C4-2B (cell line): ENCODE data around the gene NKX1-1.

Source experiments
- H3K27ac ChIP-seq: fragments of 450-650 bp; 2 replicates; pipeline ENCODE4 v1.5.1; 2017
- ZFX ChIP-seq: fragments of 450-650 bp; IDR thresholded peaks from 2 replicates; pipeline ENCODE4 v1.6.1; 2017
- TF ChIP-seq, protein P1 (sequence below): fragments of 450-650 bp; conservative IDR thresholded peaks from 2 replicates; pipeline ENCODE4 v1.5.1; 2017; ENCODE audit warnings: mild to moderate bottlenecking

NKX1-1 gene

DNA sequence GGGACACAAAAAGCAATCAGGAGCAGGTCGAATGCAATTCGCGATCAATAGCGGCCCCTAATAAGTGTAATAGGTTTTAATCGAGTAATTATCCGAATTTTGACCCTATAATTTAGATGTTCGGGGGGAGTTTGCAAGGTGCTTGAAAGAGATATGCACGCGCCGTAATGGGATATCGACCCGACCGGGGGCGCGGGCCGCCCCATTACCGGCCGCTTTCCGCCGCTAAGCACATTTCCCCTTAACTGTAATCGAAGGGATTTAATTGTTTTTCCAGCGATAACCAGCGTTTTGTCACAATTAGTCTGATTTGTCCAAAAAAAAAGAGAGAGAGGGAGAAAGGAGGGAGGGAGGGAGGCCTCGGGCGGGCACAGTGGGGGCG lies 997 bp downstream of the NKX1-1 start:
- TF ChIP-seq, protein P1, sequence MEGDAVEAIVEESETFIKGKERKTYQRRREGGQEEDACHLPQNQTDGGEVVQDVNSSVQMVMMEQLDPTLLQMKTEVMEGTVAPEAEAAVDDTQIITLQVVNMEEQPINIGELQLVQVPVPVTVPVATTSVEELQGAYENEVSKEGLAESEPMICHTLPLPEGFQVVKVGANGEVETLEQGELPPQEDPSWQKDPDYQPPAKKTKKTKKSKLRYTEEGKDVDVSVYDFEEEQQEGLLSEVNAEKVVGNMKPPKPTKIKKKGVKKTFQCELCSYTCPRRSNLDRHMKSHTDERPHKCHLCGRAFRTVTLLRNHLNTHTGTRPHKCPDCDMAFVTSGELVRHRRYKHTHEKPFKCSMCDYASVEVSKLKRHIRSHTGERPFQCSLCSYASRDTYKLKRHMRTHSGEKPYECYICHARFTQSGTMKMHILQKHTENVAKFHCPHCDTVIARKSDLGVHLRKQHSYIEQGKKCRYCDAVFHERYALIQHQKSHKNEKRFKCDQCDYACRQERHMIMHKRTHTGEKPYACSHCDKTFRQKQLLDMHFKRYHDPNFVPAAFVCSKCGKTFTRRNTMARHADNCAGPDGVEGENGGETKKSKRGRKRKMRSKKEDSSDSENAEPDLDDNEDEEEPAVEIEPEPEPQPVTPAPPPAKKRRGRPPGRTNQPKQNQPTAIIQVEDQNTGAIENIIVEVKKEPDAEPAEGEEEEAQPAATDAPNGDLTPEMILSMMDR = no peak
- no peak for TF ChIP-seq ZFX
- H3K27ac ChIP-seq = no peak overlapping the region

DNA sequence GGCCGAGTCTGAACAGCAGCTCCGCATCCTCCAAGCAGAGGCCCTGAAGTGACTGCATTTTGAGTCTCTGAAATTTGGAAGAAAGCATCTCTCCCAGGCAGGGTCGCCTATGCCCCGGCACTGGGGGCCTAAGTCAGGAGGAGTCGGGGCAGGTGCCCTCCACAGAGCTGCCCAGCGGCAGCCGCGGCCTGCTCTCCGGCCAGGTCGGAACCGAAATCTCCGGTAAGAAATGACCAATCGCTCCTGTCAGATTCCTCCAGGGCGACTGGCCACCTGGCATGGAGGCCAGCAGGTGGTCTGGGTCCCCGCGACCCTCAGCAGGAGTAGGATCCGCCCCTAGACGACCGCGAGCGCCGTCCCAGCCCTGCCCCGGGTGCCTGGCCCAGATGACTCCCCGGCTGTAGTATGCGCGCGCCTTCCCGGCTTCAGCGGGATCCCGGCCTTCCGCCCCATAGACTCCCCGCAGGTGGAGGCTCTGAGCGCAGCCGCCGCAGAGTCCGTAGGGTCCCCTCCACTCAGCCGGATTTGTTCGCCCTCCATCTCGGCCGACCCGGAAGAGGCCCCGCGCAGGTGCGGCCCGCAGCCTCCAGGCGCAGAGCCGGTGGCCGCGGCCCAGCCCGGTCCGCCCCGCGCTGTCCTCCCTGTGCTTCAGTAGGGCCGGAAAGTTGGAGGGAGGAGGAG lies 1.5 kb downstream of the NKX1-1 start:
- H3K27ac ChIP-seq = no peak overlapping the region
- TF ChIP-seq ZFX = no peak
- TF ChIP-seq, protein P1 = no peak

DNA sequence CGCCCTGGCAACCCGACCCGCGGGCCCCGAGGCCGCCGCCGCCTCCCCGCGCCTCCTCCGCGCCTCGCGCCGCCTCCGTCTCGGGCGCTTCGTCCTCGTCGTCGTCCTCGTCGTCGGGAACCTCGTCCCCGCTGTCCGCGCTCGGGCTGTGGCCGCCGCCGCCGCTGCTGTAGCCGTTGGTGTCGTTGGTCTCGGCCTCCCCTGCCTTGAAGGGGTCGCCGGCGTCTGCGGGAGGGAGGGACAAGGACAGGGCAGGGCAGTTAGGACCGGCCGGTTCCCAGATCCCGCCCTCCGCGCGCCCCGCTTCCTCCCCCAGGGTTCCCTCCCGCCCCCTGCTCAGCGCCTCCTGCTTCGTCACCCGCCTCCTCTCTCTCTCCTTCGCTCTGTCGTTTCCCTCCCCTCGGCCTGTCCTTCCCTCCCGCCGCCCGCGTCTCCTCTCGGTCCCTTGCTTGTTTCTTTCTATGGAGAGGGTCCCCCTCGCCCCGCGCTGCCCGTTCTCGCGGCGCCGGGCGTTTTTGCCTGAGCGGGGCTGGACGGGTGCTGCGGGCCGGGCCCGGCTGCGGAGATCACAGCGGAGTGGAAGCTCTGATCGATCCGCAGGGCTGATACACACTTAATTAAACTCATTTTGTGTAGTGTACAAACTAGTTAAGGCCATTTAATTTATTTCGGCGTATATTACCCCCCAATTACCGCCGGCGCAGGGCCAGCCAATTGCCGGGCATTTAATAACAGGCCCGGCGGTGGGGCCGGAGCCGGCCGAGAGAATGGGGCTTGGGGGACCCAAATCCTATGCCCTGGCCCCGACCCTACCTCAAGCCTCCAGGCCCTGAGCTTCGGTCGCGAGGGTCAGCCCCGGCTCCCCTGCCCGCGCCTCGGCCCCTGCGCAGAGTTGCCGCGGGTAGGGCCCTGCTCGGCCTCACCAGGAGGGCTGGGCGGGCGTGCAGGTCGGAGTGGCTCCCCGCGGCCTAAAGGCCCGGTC lies 2.4 kb downstream of the NKX1-1 start:
- TF ChIP-seq, protein P1 = no peak
- TF ChIP-seq ZFX = no peak
- no peak overlapping the region for H3K27ac ChIP-seq

DNA sequence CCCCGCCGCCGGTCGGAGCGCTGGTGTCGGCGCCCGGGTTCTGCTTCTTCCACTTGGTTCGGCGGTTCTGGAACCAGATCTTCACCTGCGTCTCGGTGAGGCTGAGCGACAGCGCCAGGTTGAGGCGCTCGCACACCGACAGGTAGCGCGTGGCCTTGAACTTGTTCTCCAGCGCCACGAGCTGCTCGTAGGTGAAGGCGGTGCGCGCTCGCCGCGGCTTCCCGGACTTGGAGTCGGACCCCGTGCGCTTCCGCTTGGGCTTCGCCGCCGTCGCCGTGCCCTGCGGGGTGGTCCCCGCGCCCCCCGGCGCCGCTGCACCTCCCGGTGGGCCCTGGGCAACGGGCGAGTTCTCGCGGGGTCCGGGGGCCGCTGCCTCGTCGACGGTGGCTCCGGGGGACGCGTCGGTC lies 3.1 kb downstream of the NKX1-1 start:
- H3K27ac ChIP-seq = no peak overlapping the region
- TF ChIP-seq ZFX = no peak
- TF ChIP-seq, protein P1 = no peak

DNA sequence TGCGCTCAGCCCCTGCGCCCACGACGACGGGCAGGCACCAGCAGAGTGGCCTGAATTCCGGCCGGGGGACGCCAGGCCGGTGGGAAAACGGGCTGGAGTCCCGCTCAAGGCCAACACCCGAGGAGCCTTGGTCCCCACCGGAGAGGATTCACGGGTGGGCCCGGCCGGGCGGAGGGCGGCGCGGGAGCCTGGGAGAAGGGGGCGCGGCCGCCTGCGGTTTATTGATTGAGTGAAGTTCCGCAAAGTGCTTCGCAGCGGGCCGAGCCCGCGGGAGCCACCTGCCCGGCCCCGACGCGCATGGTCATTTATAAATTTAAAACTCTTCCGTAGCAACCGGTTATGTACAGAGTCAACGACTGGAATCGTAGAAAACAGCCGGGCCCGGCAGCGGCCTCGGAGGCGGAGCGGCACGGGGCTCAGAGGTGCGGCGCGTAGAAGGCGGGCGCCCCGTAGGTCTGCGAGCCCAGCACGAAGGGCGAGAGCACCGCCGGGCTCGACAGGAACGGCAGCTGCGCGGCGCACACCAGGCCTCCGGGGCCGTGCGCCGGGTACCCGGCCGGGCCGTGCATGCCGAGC lies 3.6 kb downstream of the NKX1-1 start:
- H3K27ac ChIP-seq = no peak overlapping the region
- TF ChIP-seq, protein P1 = no peak
- TF ChIP-seq ZFX = no peak

DNA sequence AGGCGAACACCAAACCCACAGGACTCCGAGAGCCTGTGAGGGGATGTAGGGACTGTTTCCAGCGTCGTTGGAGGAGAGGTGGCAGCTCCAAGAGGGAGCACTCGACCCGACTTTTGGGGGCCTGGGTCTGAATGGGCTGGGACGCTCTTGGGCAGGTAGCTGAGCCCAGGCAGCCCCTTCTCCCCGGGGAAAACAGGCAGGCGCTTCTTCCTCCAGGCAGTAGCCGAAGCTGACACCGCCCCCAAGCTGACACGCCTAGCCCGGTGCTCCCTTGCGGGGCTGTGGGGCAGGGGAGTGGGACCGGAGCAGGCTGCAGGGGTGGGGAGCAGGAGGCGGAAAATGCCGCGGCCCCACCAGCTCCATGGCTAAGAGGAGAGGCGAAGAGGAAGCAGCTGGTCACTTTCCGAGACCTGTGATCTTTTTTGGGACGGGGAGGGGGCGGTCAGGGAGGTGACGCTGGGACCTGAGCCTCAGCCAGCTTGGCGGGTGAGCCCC lies 4.2 kb downstream of the NKX1-1 start:
- TF ChIP-seq, protein P1 = no peak
- no peak for TF ChIP-seq ZFX
- H3K27ac ChIP-seq = no peak overlapping the region
